AG10803 (cell line): ENCODE results near the gene MDM4.
"Not testable (repeated sequence)": the region's sequence is repeated elsewhere in the genome, so short reads cannot be mapped to it uniquely, and the experiment has no call there.

ENCODE experiments used
- DNase-seq: peaks from one replicate; pipeline ENCODE4 v3.0.0; 2010; ENCODE audit warnings: low read depth
- H3K4me3 ChIP-seq: 2 replicates; pipeline ENCODE4 v1.5.1; 2011; ENCODE audit warnings: mild to moderate bottlenecking, low read length, control low read depth
- TF ChIP-seq, protein P1 (sequence below): conservative IDR thresholded peaks from 2 replicates; pipeline ENCODE4 v1.5.1; 2011; ENCODE audit warnings: mild to moderate bottlenecking, low read length, control low read depth, inconsistent platforms

The MDM4 gene

DNA sequence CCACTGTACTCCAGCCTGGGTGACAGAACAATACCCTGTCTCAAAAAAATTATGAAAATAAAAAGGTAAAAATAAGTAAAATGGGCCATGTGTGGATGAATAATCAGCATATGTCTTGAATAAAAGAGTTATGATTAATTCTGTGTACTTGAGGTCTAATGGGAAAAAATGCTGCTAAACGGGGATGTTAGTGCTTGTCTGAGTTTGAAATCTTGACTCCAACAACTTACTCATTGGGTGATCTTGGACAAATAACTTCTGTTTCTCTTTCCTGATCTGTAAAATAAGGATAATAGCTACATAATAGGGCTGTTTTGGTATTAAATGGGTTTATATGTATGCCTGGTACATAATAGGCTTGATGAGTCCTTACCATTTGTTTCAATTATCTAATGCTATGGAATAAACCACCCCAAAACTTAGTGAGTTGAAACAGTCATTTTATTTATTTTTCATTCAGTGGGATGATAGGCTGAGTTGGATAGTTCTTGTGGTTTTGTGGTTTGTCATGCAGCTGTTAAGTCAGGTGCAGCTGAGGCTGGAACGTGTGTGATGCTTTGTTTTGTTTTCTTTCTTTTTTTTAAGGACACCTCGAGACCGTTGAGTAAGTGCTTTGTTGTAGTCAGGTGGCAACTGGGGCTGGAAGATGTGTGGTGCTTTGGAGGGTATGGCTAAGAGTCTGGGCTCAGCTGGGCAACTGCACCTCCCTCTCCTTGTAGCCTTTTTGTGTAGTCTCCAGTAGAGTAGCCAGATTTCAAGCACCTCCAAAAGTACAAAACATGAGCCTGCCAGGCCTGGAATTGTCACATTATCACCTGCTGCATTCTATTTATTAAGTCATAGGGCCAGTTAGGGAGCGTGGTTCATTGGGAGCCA lies 4.9 kb downstream of the MDM4 start:
- TF ChIP-seq, protein P1, sequence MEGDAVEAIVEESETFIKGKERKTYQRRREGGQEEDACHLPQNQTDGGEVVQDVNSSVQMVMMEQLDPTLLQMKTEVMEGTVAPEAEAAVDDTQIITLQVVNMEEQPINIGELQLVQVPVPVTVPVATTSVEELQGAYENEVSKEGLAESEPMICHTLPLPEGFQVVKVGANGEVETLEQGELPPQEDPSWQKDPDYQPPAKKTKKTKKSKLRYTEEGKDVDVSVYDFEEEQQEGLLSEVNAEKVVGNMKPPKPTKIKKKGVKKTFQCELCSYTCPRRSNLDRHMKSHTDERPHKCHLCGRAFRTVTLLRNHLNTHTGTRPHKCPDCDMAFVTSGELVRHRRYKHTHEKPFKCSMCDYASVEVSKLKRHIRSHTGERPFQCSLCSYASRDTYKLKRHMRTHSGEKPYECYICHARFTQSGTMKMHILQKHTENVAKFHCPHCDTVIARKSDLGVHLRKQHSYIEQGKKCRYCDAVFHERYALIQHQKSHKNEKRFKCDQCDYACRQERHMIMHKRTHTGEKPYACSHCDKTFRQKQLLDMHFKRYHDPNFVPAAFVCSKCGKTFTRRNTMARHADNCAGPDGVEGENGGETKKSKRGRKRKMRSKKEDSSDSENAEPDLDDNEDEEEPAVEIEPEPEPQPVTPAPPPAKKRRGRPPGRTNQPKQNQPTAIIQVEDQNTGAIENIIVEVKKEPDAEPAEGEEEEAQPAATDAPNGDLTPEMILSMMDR = no peak
- peak; percentile 56 for DNase-seq
- H3K4me3 ChIP-seq = no peak overlapping the region

DNA sequence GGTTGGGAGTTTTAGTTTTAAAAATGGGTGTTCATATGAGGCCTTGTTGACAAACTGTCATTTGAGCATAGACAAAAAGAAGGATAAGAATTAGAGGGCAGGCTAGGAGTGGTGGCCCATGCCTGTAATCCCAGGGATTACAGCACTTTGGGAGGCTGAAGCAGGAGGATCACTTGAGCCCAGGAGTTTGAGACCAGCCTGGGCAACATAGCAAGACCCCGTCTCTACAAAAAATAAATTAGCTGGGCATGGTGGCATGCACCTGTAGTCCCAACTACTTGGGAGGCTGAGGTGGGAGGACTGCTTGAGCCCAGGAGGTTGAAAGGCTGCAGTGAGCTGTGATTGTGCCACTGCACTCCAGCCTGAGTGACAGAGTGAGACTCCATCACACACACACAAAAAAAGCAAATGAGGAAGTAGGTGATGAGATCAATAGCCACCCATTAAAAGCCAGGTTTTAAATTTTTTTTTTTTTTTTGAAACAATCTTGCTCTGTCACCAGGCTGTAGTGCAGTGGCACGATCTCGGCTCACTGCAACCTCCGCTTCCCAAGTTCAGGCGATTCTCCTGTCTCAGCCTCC lies 5.8 kb downstream of the MDM4 start:
- not testable (repeated sequence) for DNase-seq, H3K4me3 ChIP-seq

DNA sequence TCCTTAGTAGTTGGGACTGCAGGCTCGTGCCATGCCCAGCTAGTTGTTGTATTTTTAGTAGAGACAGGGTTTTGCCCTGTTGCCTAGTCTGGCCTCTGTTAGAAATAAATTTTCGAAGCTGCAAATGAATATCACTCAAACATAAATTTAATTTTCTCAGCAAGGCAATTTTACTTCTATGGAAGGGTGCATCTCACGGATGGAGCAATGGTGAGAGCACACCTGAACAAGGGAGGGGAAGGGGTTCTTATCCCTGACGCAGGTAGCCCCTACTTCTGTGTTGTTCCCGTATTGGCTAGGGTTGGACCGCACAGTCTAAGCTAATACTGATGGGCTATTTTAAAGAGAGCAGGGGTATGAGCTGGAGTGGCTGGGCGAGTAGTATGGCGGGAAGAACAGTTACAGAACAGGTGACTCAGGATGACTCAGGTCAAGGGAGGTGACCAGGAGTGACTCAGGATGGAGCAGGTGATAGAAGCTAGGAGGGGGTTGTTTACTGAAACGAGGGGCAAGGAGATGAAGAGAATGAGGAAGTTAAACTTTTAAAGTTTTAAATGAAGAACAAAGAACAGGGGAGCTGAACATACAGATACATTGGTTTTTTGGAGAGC lies 7.5 kb downstream of the MDM4 start:
- no peak for DNase-seq
- TF ChIP-seq, protein P1 = no peak
- H3K4me3 ChIP-seq = no peak overlapping the region

DNA sequence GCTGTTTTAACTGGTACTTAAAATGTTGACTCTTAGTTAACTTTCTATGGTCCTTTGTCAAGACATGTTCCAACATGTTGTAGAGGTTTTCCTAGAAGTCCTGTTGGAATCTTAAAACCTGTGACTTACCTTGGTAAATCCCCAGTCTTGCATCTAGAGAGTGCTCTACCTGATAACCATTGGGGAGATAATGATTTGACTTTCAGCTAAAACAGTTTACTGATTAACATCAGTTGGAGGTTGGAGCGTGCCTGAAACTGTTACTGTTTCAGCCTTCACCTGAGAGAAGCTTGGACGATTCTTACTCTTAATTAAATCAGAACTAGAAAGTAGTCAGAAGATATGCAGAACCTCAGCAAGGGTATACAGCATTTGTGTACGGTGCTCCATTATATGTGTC lies 8.8 kb downstream of the MDM4 start:
- no peak overlapping the region for H3K4me3 ChIP-seq
- no peak for DNase-seq

GRCh38 chr1:204528241-204528640 lies 12.0 kb downstream of the MDM4 start:
- DNase-seq = no peak
- TF ChIP-seq, protein P1 = no peak
- no peak overlapping the region for H3K4me3 ChIP-seq

More for the DNA sequence above, 8.8 kb downstream of the MDM4 start:
- TF ChIP-seq, protein P1 = no peak

DNA sequence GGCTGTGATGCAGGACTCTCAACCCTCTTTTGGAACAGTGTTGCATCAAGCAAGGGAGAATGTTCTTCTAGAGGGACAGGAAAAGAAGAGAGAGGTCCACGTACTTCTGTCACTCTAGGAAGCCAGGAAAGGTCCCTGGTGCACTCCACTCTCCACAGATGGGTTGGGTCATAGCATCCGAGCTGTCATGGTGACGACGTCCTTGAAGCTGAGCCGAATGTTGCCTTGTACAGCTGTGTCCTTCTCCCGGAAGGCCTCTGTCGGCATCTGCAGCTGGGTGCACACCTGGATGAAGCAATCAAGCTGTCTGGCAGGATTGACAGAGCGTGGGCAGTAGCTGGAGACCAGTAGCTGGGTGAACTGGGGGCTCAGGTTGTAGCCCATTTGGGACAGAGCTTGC lies 12.5 kb downstream of the MDM4 start:
- no peak overlapping the region for H3K4me3 ChIP-seq
- no peak for DNase-seq
- TF ChIP-seq, protein P1 = no peak

- TF ChIP-seq, protein P1 = no peak
- no peak for DNase-seq
- no peak overlapping the region for H3K4me3 ChIP-seq
These were observed 13.2 kb downstream of the MDM4 start for GRCh38 chr1:204529371-204529895.
